Activated CD4-positive, CD25-positive, alpha-beta regulatory T cell (primary cell): ENCODE data around the gene HSPB2.
"Not testable (repeated sequence)": the region's sequence is repeated elsewhere in the genome, so short reads cannot be mapped to it uniquely, and the experiment has no call there.

ENCODE experiments used
- DNase-seq, 4 experiments: peaks; one replicate each; lab custom pipeline; 2025; lab: John Stamatoyannopoulos, UW

The HSPB2 gene

GRCh38 chr11:111913997-111914396, 1.5 kb downstream of the HSPB2 start:
- no peak for DNase-seq

DNA sequence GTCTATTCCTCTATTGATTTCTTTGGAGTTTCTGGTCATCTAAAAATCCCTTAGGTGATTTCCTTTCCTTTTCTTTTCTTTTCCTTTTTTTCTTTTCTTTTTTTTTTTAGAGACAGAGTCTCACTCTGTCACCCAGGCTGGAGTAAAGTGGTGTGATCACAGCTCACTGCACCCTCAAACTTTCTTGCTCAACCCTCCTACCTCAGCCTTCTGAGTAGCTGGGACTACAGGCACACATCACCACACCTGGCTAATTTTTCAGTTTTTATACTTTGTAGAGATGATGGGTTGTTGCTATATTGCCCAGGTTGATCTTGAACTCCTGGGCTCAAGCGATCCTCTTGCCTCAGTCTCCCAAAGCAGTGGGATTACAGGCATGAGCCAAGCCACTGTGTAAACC, 4.2 kb downstream of the HSPB2 start:
- no peak for DNase-seq

GRCh38 chr11:111917312-111917711, 4.8 kb downstream of the HSPB2 start:
- no peak for DNase-seq

DNA sequence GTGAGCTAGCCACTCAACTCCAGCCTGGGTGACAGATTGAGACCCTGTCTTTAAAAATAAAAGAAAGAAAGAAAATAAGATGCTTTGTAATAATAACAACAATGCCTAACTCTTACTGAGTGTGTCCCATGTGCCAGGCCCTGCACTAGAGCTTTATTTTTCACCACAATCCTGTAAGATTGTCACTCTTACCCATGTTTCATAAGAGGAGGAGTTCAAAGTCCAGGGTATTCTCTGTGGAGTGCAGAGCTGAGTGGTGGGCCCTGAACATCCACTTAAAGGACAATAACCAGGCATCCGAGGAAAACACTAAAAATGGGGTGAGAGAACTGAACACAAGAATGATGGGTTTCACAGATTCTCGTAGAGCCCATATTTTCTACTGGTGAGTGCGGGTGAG, 5.3 kb downstream of the HSPB2 start:
- no peak for DNase-seq

GRCh38 chr11:111918390-111919256, 6.1 kb downstream of the HSPB2 start, which contains the start of gene C11orf52:
C11orf52 (plus strand) TSS chr11:111918913; CDS start chr11:111918973, 60 bp downstream.
- DNase-seq, result no peak

DNA sequence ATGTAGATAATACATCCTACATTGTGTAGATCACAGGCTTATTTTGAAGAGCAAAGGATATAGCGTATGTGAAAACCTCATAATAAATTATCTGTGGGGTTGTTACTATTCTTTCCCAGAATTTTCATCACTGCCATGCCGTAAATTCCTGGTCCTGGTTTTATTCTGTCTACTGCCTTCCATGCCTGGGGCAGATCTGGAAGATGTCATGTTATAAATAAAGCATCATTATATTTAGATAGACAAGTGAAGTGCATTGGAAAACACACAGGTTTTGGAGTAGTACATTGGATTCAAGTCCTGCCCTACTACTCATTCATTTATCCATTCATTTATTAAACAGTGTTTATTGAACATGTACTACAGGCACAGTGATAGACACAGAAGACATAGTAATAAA, 8.4 kb downstream of the HSPB2 start:
- DNase-seq, result no peak

- DNase-seq, result no peak
These were observed 9.2 kb downstream of the HSPB2 start for GRCh38 chr11:111921541-111922230.

- no peak for DNase-seq
These were observed 10.3 kb downstream of the HSPB2 start for GRCh38 chr11:111922803-111923202.

DNA sequence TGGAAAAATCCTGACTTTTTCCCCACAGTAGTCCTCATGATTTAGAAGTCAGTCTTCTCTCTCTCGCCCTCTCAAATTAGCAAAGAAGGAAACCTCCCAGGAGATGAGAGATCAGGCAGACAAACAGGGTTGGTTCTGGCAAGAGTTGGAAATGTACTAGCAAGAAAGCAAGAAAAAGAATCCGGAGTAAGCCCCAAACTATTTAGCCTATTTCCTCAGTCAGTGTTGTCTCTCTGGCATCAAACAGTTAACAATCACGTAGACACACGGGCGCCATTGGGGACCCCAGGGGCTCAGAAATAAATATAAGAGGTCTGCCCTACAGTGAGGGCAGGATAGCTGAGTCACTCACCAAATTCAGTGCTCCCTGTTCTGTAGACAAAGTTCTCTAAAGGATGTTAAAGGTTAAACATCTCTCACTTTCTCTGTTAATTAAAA, 10.8 kb downstream of the HSPB2 start:
- no peak for DNase-seq

DNA sequence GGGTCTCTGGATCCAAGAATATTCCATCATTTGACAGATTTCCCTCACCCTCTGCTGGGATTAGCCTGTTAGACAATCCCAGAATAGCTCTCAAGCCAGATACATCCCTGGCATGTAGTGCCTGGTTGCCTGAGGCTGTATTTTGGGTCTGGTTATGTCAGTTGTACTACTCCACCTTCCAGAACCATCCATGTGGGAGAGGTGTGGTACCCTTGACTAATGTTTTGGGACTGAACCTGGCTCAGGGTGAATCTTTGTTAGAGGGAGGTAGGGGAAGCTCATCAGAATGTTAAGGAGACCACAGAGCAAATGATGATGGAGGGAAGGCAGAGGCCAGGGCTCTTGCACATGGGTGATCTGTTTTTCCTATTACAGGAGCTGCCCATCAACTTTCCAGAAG, 11.4 kb downstream of the HSPB2 start:
- no peak for DNase-seq

- no peak for DNase-seq
These were observed 13.4 kb downstream of the HSPB2 start for GRCh38 chr11:111925953-111926352.

DNA sequence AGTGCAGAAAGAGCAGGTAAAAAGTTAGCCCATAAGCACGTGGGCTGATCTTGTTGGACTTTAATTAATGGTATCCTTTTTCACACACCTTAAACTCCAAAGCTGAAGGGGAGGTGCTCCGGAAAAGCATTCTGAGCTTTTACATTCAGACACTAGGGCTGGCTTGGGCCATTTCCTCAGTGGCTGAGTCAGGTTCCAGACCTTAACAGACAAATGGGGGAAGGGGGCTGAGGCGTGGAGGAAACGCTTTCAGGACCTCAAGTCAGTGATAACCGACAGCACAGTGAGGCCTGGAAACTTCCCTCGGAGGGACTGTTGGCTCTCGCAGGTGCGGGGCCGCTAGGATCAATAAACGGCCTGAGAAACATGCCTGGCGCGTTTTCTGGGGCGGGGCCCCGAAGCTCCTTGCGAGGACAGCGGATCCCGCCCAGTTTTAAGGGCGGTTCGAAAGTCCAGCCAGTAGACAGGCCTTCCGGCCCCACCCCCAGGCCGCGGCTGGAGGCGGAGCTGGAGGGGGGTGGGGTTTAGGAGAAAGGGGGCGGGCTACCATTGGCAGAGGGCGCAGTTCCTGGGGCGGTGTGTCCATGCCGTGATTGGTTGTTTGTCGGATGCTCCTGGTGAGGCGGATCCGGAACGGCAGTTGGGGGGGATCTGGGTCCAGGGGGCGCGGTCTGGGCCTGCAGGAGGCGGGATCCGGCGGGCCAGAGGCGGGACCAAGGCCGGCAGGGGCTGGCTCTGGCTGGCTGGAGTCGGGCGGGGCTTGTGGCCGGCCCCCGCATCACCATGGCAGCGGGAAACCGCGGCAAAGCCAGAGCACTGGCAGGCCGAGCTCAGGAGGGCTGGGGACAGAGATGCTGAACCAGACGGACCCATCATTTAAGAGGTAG, 14.2 kb downstream of the HSPB2 start:
- peak; percentile 90 to 98 (median 98) for DNase-seq

DNA sequence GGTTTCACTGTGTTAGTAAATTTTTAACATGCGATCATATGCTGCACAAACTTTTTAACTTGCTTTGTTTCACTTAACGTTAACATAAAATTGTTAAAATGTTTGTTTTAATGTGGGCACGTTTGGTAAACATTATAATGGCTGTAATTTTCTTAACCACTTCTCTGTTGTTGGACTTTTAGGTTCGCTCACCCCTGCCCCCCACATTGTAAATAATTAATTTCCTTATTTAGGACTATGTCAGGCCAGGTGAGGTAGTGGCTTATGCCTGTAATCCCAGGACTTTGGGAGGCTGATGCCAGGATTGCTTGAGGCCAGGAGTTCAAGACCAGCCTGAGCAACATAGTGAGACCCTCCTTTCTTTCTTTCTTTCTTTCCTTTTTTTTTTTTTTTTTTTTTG, 17.9 kb downstream of the HSPB2 start:
- DNase-seq, result no peak

GRCh38 chr11:111932611-111932950, 20.0 kb downstream of the HSPB2 start:
- DNase-seq, result no peak

- DNase-seq, result not testable (repeated sequence)
These were observed 20.6 kb downstream of the HSPB2 start for GRCh38 chr11:111933176-111933575.

- DNase-seq, result no peak
These were observed 21.3 kb downstream of the HSPB2 start for GRCh38 chr11:111933872-111934271.

DNA sequence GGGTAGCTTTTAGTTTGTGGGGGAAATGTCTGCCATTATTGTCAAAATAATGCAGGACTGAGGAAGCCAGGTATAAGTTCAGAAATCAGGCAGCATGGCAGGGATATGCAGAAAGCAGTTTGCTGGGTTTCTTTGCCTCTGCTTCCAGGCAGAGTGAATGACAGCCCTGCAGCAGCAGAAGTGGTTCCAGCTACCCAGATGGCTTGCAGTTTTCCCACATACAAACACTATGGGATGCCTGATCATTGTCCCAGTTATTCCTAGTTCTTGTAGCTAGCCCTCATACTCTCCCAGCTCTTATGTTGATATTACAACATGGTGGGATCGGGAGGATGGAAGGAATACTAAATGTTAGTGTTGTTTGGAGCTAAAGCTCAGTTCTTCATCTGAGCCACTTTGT, 21.8 kb downstream of the HSPB2 start:
- no peak for DNase-seq

- no peak for DNase-seq
These were observed 22.9 kb downstream of the HSPB2 start for GRCh38 chr11:111935317-111936039.

DNA sequence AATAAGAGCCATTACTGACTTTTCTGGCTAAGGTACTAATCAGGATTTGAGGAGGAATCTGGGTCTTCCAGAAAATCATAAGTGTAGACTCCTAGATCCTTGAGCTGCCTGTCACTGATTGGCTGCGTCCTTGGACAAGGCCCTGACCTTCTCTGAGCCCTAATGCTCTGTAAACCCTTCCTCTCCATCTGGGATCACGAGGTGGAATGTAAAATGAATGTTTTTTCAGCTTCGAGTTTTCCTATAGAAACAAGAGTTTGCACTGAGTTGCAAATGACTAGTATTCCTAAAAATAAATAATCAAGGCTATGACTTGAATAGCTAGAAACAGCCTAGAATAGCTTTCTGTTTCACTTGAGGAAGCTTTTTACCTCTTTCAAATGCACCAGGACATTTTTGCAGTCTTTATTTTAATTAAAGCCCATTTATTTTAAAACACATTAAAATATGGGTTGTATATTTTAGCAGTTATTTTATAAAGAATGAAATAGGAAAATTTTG, 23.6 kb downstream of the HSPB2 start:
- DNase-seq, result no peak

- DNase-seq, result no peak
These were observed 24.9 kb downstream of the HSPB2 start for GRCh38 chr11:111937461-111937769.

DNA sequence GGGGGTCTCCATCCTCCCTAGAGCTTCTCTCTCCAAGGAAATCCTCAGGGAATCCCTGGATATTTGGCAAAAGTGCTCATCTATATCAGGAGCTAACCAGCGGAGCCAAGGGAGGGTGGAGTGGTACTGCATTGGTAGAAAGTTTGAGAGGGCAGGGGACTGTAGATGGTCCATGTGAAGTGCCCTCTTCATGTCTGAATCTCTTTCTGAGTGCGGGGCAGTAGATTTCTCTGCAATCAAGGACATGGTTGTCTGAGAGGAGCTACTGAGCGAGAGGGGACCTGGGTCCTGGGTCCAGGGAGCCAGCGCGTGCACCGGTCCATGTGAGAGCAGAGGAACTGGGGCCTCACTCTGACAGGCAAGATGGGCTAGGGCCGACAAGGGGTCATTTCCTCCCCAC, 25.3 kb downstream of the HSPB2 start:
- DNase-seq, result no peak

- DNase-seq, result no peak
These were observed 26.2 kb downstream of the HSPB2 start for GRCh38 chr11:111938687-111939160.
